GM19468 (cell line): Measurements from ENCODE around the gene PNRC2.
"Not testable (repeated sequence)": the region's sequence is repeated elsewhere in the genome, so short reads cannot be mapped to it uniquely, and the experiment has no call there.

Experiments used
- ATAC-seq: cut with Tn5 transposase; IDR thresholded peaks from one replicate; pipeline ENCODE4 v1.9.1; 2021; ENCODE audit warnings: mild to moderate bottlenecking, moderate library complexity, moderate number of reproducible peaks; ENCODE audit not compliant: unreplicated experiment; ENCODE audit errors: extremely low read depth

Gene PNRC2

DNA sequence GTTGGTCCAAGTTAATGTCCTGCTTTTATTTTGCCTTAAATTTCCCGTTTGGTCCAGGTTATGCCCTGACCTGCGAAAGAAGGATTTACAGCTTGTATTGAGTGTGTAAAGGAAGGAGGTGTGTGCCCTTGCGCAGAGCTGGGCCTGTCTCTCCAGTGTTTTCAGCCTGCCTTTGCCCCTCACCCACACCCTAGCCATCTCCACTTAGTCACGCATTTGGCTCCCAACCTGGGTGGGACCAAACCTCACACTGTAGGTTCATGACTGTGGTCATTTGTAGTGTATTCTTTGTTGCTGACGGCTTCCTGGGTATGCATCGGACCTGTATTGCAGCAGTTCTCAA lies 21.1 kb downstream of the PNRC2 start:
- ATAC-seq = no peak

DNA sequence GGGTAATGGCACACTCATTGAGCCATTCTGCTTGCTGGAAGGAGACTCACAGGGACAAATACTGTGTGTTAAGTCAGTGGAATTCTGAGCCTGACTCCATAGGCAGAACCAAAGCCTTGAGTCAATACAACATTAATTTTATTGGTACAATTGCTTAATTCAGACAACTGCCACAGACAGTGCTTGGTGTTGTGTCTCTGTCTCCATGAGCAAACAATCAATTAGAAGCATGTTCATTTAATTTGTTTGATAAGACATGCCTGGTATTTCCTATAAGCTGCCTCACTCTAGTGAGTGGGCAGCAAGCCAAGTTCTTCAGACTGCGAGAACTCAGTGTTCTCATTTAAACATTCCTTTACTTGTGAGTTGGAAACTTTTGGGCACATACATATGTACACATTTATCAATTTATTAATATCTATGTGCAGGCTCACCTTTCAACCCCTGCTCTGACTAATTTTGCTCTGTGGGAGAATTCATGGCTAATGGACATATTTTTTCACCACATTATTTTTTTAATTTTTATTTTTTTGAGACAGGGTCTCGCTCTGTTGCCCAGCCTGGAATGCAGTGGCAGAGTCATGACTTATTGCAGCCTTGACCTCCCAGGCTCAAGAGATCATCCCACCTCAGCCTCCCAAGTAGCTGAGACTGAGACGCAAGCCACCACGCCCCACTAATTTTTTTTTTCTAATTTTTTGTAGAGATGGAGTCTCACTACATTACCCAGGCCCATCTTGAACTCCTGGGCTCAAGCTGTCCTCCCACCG lies 25.0 kb downstream of the PNRC2 start:
- no peak for ATAC-seq

DNA sequence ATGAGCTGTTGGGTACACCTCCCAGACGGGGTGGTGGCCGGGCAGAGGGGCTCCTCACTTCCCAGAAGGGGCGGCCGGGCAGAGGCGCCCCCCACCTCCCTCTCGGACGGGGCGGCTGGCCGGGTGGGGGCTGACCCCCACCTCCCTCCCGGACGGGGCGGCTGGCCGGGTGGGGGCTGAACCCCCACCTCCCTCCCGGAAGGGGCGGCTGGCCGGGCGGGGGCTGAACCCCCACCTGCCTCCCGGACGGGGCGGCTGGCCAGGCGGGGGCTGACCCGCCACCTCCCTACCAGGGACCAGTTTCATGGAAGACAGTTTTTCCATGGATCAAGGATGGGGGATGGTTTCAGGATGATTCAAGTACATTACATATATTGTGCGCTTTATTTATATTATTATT lies 27.4 kb downstream of the PNRC2 start:
- not testable (repeated sequence) for ATAC-seq

DNA sequence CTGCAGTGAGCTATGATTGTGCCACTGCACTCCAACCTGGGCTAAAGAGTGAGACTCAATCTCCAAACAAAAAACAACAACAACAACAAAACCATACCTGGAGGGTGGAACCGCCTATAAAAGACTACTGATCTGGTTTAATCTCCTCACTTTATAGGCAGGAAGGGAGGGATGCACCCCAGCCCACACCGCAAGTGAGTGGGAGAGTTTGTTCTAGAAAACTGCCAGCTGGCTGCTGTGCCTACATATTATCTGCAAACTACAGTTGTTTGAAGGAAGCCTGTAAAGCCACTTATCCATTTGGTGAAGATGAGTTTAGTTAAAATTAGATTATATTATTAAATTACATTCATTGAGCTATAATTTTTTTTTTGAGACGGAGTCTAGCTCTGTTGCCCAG lies 29.6 kb downstream of the PNRC2 start:
- no peak for ATAC-seq

DNA sequence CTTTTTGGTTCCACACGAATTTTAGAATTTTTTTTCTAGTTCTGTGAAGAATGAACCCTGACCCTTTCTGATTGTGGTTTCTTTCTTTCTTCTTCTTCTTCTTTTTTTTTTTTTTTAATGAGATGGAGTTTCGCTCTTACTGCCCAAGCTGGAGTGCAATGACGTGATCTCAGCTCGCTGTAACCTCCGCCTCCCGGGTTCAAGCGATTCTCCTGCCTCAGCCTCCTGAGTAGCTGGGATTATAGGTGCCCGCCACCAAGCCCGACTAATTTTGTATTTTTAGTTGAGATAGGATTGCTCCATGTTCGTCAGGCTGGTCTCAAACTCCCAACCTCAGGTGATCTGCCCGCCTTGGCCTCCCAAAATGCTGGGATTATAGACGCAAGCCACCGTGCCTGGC lies 32.4 kb downstream of the PNRC2 start:
- not testable (repeated sequence) for ATAC-seq

DNA sequence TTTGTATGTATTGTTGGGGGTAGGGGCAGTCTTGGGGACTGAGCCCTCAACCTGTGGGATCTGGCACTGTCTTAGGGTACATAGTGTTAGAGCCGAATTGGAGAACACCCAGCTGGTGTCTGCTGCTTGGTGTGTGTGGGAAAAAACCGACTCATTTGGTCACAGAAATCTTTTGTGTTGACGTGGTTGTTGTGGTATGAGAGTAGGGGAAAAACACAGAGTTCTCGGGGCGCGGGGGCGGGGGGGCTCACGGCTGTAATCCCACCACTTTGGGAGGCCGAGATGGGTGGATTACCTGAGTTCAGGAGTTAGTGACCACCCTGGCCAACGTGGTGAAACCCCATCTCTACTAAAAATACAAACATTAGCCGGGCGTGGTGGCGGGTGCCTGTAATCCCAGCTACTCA lies 35.8 kb downstream of the PNRC2 start:
- no peak for ATAC-seq

DNA sequence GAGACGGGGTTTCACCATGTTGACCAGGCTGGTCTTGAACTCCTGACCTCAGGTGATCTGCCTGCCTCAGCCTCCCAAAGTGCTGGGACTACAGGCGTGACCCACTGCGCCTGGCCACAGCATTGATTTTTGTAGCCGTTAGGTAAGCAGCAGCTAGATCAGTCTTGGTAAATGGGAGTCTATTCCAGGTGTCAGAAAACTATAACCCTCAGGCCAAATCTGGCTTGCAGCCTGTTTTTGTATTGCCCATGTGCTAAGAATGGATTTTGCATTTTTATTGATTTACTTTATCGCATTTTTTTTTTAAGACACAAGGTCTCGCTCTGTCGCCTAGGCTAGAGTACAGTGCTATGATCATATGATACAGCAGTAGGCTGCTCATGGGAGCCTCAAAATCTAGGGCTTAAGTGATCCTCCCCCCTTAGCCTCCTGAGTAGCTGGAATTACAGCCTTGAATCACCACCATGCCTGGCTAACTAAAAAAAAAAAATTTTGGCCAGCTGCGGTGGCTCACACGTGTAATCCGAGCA lies 37.1 kb downstream of the PNRC2 start:
- no peak for ATAC-seq

DNA sequence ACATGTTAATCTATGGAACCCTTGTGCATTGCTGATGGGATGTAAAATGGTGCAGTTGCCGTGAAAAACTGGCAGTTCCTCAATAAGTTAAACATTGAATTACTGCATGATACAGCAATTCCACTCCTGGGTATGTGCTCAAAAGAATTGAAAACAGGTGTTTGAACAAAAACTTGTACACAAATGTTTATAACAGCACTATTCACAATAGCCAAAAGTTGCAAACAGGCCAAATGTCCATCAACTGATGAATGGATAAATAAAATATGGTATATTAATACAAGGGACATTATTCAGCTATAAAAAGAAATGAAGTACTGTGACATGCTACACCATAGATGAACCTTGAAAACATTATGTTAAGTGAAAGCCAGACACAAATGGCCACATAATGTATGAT lies 38.2 kb downstream of the PNRC2 start:
- ATAC-seq = no peak

DNA sequence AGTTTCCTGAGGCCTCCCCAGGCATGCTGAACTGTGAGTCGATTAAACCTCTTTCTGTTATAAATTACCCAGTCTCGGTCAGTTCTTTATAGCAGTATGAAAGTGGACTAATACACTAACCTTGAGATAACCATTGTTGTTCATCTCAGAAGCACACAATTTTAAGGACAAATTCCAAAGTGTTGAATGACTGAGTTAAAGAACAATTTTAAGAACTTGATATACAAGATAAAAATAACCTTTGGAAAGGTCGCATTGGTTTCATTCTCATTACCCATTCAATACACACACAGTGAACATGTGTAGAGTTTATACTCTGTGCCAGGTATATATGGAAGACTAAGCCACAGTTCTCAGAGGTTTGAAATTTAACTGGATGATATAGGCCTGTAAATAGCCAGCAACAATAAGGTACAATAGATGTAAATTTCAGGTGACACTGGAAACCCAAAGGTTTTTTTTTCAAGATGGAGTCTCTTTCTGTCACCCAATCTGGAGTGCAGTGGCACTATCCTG lies 39.6 kb downstream of the PNRC2 start:
- ATAC-seq = no peak

DNA sequence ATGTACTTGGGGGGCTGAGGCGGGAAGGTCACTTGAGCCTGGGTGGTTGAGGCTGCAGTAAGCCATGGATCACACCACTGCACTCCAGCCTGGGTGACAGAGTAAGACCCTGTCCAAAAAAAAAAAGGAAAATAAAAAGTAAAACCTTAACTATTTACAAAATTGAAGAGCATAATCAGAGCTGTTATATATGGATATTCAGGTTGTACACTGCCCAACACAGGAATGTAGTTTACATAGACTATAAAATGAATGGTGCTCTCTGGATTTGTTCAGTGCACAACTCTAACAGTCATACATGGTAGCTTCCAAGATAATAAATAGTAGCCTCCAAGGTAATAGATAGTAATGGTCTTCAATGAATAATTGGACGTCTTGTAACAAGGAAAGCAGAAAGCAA lies 43.1 kb downstream of the PNRC2 start:
- no peak for ATAC-seq

DNA sequence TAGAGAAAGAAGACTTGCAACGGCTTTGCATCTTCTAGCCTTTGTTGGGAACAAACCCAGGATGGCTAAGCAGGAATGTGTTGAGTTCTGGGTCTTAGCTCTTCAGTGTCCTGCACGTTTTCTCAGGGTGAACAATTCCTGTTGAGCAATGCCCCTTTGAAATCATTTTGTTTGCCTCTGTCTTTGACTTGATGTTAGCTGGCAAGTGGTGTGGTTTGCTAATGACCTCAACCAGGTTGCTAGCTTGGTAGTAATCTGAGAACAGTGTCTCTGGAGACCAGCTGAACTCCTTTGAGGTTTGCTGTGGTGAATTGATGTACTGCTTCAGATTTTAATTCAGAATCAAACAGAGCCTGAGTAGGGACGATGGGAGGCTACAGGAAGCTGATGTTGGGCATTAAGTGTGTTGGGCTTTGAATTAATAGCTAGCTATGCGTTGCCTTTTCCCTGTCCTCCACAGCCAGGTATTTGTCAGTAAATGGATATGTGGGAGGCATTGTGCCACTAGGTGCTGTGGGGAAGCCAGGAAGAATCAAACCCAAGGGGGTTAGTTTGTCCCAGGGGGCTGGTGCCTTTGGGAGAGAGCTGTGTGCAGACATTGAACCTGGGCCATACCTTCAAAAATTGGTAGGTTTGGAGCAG lies 43.8 kb downstream of the PNRC2 start:
- ATAC-seq = no peak

DNA sequence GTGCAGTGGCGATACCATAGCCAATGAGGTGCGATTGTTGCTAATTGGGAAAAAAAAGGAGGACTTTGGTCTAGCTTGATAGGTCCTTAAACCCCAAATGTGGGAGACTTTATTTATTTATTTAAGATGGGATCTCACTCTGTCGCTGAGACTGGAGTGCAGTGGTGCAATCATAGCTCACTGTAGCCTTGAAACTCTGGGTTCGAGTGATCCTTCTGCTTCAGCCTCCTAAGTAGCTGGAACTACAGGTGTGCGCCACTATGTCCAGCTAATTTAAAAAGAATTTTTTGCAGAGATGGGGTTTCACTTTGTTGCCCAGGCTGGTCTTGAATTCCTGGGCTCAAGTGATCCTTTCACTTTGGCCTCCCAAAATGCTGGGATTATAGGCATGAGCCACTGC lies 44.5 kb downstream of the PNRC2 start:
- ATAC-seq = no peak

DNA sequence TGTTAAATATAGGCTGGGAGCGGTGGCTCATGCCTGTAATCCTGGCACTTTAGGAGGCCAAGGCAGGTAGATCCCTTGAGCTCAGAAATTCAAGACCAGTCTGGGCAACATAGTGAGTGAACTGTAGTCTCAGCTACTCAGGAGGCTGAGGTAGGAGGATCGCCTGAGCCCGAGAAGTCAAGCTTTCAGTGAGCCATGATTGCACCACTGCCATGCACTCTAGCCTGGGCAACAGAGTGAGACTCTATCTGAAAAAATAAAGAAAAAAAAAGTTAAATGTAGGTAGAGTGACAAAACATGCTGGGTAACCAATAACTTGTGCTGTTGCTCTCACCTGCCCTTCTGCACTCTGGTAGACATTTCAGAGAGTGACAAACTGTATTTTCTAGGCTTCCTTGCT lies 45.5 kb downstream of the PNRC2 start:
- no peak for ATAC-seq

DNA sequence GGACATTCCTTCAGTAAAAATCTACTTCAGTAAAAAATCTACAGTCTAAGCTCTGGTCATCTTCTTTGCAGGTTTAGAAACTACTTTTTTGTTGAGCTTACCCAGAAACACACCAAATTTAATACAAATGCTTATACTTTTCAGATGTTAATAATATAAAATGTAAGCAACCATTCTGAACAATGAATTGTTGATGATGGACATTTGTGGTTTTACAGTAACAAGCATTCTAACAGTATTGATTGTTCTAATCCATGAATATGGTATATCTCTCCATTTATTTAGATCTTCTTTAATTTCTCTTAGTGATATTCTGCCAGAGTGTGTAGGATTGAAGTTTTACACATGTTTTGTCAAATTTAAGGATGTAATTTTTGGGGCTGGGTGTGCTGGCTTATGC lies 47.5 kb downstream of the PNRC2 start:
- no peak for ATAC-seq

DNA sequence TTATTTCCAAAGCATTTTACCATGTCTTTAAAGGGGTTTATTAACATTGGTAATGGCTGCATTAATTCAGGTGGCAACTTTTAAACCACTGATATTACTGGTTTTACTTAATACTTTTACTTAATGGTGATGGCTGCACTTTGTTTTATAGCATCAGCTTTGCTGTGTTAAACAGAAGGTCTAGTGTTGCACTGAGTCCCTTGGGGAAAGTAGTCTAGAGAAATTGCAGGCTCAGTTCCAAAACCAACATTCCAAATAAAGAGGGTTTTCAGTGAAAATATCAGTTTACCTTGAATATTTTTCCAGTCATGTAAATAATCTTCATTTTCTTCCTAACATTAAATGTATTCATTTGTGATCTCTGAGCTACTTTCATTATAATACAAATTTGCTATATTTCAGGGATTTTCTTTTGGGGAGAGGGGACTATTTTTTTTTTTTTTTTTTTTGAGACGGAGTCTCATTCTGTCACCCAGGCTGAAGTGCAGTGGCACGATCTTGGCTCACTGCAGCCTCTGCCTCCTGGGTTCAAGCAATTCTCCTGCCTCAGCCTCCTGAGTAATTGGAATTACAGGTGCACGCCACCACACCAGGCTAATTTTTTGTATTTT lies 49.1 kb downstream of the PNRC2 start:
- ATAC-seq = not testable (repeated sequence)

DNA sequence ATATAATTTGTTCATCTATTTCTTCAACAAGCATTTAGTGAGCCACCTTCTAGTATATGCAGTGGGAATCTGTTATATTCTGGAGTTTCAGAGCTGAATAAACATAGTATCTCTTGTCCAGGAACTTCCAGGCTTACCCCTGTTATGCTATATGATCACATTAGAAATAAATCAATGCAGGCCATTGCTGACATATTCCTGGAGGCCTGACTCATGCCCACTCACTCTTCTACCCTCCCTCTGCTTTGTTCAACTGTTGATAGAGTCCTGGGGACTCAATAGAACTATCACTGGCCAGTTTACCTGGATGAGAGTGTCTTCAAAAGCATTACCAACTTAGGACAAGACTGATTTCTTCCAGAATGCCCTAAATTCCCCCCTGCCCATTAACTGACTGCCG lies 49.8 kb downstream of the PNRC2 start:
- no peak for ATAC-seq

DNA sequence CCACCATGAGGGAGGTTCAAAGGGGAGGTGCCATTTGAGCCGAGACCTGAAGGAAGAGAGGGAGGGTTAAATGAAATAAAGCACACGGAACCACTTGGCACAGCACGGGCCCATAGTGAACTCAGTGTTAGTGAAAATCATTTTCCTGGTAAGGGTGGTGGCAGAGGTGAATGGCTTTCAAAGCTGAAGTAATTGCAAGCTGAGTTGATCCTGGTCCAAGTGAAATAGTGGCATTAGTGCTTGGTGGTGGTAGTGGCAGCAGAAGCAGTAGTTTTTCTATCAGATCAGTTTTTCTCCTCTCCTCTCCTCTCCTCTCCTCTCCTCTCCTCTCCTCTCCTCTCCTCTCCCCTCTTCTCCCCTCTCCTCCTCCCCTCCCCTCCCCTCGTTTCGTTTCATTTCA lies 51.0 kb downstream of the PNRC2 start:
- ATAC-seq = no peak

DNA sequence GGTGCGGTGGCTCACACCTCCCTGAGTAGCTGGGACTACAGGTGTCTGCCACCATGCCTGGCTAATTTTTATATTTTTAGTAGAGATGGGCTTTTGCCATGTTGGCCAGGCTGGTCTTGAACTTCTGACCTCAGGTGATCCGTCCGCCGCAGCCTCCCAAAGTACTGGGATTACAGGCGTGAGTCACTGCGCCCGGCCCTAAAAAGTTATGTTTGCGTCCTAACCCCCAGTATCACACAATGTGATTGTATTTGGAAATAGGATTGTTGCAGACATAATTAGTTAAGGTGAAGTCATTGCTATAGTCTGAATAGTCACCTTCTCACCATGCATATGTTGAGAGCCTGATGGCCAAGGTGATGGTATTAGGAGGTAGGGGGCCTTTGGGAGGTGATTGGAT lies 53.2 kb downstream of the PNRC2 start:
- ATAC-seq = not testable (repeated sequence)
